ENCODE data around the gene SMIM10.
"Not testable (repeated sequence)": the region's sequence is repeated elsewhere in the genome, so short reads cannot be mapped to it uniquely, and the experiment has no call there.

SMIM10 gene

GRCh38 chrX:135015523-135016245 is 24.9 kb downstream of the SMIM10 start:
- DNase-seq, result no peak

GRCh38 chrX:135019890-135020289 is 29.1 kb downstream of the SMIM10 start:
- not testable (repeated sequence) for DNase-seq

GRCh38 chrX:135023791-135024190 is 33.0 kb downstream of the SMIM10 start:
- not testable (repeated sequence) for DNase-seq

- DNase-seq, result no peak
Measured at GRCh38 chrX:135024526-135024925, 33.7 kb downstream of the SMIM10 start.

GRCh38 chrX:135030207-135030963 is 39.6 kb downstream of the SMIM10 start:
- DNase-seq, result not testable (repeated sequence)

GRCh38 chrX:135041149-135042123 is 50.6 kb downstream of the SMIM10 start:
- not testable (repeated sequence) for DNase-seq
